ENCODE data around the gene COG2.

Gene COG2

DNA sequence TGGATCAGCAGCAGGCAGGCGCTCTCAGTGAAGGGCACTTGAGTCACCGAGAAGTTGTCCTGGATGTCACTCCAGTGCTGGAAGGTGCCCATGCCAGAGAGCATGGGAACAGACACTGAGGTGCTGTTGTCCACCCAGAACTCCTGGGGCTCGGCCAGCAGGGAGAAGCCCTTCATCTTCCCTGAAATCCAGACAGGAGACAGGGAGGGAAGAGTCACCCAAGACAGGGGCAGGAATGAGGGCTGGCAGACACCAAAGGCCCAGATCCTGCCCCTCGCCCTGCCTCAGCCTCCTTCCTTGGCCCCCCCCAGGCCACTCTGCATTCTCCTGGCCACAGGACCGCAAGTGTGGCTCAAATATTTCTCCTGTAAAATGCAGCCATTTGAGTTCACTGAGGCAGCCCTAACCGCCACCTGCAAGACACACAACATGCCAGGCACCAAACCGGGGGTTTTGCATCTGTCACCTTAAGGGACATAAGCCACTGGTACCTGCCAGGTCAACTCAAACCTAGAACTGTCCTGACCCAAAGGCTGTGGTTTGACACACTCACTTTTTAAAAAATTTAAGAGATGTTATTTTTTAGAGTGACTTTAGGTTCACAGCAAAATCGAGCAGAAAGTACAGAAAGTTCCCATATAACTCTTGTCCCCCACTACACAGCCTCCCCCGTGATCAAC, 63.9 kb downstream of the COG2 start:
- no peak for DNase-seq
- TF ChIP-seq POLR2A (IDR thresholded peaks at IDR 0.05; ENCODE audit: low read length): no peak
- TF ChIP-seq GATA1 (IDR thresholded peaks at IDR 0.05; ENCODE audit: low read depth, low read length): no peak

DNA sequence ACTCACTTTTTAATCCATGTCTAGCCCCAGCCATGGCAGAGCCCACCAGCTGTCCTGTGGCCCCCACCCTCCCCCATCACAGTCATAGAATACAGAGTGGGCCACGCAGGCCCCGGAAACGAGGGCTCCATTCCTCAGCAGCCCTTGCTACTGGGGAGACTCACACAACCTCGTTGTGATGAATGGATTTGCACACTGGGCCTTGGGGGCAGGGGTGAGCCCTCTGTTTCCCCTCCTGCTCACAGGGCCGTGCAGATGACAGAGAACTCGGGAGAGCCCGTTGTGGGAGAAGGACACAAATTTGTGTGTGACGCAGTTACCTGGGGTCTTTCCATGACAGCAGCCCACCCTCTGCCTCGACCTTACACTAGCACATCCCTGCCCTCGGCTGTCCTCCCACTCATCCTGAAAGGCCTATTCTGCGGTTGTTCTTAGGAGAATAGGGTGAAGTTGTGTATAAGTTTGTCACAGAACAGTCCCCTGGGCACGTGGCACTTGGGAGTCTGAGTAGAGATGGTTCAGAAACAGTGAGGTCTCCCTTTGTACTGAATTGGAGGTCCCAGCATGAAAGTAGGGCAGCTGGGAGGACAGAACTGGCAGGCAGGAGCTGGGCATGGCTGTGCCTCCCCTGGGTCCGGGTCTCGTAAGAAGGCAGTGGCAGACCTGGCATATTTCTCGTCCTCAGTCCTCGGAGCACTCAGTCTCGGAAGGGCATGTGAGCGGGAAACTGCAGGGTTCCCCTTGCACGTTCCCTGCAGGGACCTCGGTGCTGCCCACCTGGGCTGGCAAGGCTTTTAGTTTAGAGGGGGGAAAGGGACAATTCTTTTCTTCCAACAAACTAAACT, 64.8 kb downstream of the COG2 start:
- TF ChIP-seq GATA1 (IDR thresholded peaks at IDR 0.05; ENCODE audit: low read depth, low read length) (no peak), POLR2A (IDR thresholded peaks at IDR 0.05; ENCODE audit: low read length) (no peak)
- DNase-seq: no peak

DNA sequence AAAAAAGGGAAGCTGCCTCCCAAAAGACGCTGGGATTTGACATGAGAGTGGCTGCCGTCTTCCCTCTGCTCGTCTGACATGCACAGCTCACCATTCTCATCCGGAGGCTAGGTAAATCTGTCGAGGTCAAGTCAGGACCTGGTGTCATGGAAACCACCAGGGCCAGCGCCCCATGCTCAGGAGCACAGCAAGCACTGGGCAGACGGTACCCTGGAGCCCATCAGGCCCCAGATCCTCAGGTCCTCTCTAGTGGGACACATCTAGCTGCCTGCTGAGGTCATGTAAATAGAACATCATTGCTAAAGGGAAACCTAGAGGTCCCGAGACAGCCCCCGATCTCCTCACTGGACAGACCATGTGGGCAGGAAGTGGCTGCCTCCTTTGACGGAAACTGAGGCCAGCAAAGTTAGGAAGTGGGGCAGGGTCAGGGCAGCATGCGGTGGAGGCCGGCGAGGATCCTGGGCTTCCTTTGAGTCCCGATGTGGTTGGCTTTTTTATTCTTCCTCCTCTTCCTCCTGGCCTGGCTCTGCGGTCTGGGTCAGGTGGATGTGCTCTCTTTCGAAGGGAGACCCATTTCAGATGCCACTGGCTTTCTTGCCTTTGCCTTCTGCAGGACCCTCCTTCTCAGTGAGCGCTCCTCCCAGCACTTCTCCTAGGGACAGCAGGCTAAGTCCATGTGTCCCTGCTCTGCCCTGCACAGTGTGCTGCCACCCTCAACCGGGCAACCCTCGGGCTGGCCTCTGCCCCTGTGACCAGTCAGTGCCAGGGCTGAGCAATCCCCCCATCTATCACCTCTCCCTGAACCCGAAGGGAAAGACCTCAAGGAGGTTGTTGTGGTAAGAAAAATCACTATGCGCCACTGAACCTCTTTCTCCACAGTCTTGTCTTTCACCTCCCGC, 65.7 kb downstream of the COG2 start:
- no peak for DNase-seq
- no peak for TF ChIP-seq GATA1 (IDR thresholded peaks at IDR 0.05; ENCODE audit: low read depth, low read length)
- no peak for TF ChIP-seq POLR2A (IDR thresholded peaks at IDR 0.05; ENCODE audit: low read length)

DNA sequence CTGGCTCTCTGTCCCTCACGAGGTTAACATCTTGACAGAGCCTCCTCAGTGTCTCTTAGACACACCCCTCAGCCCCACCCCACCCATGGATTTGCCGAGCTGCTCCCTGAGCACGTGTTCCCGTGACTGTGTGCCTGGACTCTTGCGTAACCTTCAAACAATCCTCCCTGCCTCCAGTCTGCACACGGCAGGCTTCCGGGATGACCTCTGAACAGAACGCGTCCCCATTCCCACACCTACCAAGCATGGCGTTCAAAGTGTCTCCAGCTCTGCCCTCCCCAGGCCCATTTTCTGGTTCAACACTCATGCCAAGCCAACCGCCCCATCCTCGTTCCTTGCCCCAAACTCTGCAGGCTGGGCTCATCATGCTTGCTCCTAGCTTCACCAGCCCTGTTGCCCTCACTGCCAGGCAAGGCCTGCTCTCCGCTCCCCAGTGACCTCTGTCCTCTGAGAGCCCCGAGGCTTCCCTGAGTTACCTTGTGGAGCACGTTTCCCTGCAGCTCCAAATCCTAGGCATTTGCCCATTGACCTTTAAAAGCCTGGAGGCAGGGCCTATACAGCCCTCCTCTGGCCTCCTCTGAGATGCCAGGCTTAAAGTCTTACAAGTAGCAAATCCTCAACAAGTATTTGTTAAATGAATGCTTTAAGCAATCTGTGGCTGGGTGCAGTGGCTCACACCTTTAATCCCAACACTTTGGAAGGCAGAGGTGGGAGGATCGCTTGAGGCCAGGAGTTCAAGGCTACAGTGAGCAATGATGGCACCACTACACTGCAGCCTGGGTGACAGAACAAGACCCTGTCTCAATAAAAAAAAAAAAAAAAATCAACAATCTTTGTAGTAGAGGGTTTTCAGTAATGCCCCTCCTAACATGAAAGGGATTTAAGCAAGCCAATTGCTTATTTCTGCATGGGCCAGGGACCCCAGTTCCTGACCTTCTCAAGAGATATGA, 66.6 kb downstream of the COG2 start:
- no peak for DNase-seq

GRCh38 chr1:230709619-230710542, 67.6 kb downstream of the COG2 start:
- DNase-seq: no peak
- TF ChIP-seq POLR2A (IDR thresholded peaks at IDR 0.05; ENCODE audit: low read length) (no peak), GATA1 (IDR thresholded peaks at IDR 0.05; ENCODE audit: low read depth, low read length) (no peak)

More for the DNA sequence above, 66.6 kb downstream of the COG2 start:
- TF ChIP-seq POLR2A (IDR thresholded peaks at IDR 0.05; ENCODE audit: low read length) (no peak), GATA1 (IDR thresholded peaks at IDR 0.05; ENCODE audit: low read depth, low read length) (no peak)

- DNase-seq: no peak
- TF ChIP-seq GATA1 (IDR thresholded peaks at IDR 0.05; ENCODE audit: low read depth, low read length) (no peak), POLR2A (IDR thresholded peaks at IDR 0.05; ENCODE audit: low read length) (no peak)
These were observed 68.2 kb downstream of the COG2 start for GRCh38 chr1:230710543-230710904.

DNA sequence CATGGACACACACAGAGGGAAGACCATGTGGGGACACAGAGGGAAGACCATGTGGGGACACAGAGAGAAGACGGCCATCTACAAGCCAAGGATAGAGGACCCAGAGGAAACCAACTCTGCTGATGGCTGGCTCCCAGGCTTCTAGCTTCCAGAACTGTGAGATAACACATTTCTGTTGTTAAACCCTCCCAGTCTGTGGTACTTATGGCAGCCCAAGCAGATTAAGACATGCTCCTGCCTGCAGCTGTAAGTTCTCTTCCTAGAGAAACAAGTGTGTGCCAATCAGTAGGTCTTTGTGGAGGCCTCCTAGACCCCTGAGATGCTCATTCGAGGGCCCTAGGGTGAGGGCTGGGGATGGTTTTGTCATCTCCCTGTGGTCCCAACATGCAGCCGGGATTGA, 69.0 kb downstream of the COG2 start:
- no peak for TF ChIP-seq GATA1 (IDR thresholded peaks at IDR 0.05; ENCODE audit: low read depth, low read length)
- TF ChIP-seq POLR2A (IDR thresholded peaks at IDR 0.05; ENCODE audit: low read length): no peak
- no peak for DNase-seq

DNA sequence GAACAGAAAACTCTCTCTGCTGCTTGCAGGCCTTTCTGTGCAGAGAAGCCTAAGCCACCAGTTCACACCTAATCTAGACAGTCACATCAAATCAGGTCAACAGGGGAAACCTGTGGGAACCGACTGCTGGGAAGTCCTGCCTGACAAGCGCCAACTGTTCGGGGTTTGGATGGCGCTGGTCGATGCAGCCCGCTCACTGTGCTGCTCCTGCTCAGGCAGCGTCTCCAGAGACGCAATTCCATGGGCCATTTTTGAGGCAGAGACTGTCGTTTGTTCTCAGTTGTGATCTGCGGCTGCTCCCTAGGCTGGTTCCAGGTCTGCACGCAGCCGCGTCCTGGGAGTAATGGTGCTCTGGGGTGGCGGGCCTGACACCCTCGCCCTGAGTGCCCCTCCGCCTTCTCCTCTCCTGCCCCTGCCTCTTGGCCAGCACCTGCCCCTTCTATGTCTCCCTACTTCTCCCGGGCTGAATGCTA, 70.2 kb downstream of the COG2 start:
- no peak for DNase-seq
- no peak for TF ChIP-seq GATA1 (IDR thresholded peaks at IDR 0.05; ENCODE audit: low read depth, low read length)
- TF ChIP-seq POLR2A (IDR thresholded peaks at IDR 0.05; ENCODE audit: low read length): no peak

GRCh38 chr1:230713138-230713537, 70.9 kb downstream of the COG2 start:
- DNase-seq: no peak
- TF ChIP-seq POLR2A (IDR thresholded peaks at IDR 0.05; ENCODE audit: low read length) (no peak), GATA1 (IDR thresholded peaks at IDR 0.05; ENCODE audit: low read depth, low read length) (no peak)

DNA sequence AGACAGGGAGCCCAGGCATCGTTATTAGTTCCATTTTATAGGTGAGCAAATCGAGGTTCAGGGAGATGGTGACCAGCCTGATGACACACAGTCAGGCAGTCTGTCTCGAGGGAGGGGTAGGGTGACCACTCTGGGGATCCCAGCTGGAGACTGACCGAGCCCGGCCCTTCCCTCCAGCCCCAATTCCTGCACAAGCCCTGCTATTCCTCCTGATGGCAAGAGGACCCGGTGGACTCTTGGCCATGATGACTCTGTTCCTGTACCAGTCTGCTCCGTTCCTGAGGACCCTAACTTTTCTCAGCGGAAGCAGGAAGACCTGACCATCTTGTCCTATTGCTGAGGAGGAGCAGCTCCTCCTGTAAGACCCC, 71.2 kb downstream of the COG2 start:
- no peak for DNase-seq
- no peak for TF ChIP-seq GATA1 (IDR thresholded peaks at IDR 0.05; ENCODE audit: low read depth, low read length)
- no peak for TF ChIP-seq POLR2A (IDR thresholded peaks at IDR 0.05; ENCODE audit: low read length)

DNA sequence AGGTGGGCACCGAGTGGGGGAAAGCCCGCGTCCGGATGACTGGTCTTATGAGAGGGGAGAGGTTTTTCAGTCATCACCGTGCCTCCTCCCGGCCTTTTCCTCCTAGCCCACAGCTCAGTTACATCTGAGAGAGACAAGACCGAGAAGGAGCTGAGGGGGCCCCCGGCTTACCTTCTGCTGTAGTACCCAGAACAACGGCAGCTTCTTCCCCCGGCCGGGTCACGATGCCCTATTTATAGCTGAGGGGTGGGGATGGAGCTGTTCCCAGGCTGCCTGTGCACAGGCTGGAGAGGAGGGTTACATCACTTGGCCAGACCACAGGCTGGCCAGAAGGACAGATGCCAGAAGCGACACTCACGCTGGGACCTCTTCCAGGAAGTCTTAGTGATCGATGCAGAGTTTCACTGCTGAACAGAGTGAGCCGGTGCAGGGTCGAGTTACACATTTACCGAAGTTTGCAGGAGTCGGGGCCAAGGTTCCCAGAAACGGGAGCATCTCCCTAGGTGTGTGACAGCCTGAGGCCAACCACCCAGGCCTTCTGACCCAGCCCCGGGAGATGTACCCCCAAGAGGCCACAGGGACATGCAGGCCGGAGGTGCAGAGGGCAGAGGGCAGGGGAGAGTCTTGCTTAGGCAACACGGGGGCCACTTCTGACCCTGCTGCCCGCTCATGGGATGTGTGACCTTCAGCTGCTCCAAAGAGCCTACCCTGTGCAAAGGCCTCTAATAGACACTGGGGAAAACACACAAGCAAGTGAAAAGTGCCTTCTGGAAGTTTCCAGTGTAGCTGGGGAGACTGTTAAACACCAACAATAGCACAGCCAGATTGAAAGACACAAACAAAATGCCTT, 71.9 kb downstream of the COG2 start, which contains the start of gene AGT:
TSS of gene AGT (minus strand) at position 208 of the 850 bp plus-strand sequence. CDS start 3,299 bp downstream, outside the sequence.
- no peak for DNase-seq
- TF ChIP-seq GATA1 (IDR thresholded peaks at IDR 0.05; ENCODE audit: low read depth, low read length): no peak
- no peak for TF ChIP-seq POLR2A (IDR thresholded peaks at IDR 0.05; ENCODE audit: low read length)

Measured in erythroblast (primary cell).